Bronchial epithelial cell (primary cell): ENCODE results near the gene ILDR1. TPM values are rescaled to one million over a fixed set of nuclear protein-coding genes. Genes with fewer than 3 reads are reported as not detected.

Experiments used
- DNase-seq: peaks from one replicate; pipeline ENCODE4 v3.0.0-alpha.2; 2010; ENCODE audit warnings: low read depth
- FAIRE-seq: peaks from 2 replicates; lab custom pipeline; 2011; peaks lifted over from hg19 to GRCh38; lab: Jason Lieb, UNC
- H3K27me3 ChIP-seq: 2 replicates; pipeline ENCODE4 v1.5.1; 2011; ENCODE audit warnings: low read length; ENCODE audit not compliant: control insufficient read depth, insufficient read depth
- H3K36me3 ChIP-seq: 2 replicates; pipeline ENCODE4 v1.5.1; 2011; ENCODE audit warnings: low read length; ENCODE audit not compliant: control insufficient read depth, insufficient read depth
- H3K4me3 ChIP-seq: 2 replicates; pipeline ENCODE4 v1.5.1; 2011; ENCODE audit warnings: mild to moderate bottlenecking, low read depth, low read length, control low read depth
- CTCF ChIP-seq: IDR thresholded peaks from 2 replicates; pipeline ENCODE4 v1.5.1; 2011; ENCODE audit warnings: mild to moderate bottlenecking, moderate library complexity, low read length, control low read depth, inconsistent platforms; ENCODE audit not compliant: insufficient read depth, severe bottlenecking
- total RNA-seq: library from RNA; depleted of rRNA; stranded (reverse); fragments of >200 nt; gene quantifications from 2 replicates; pipeline ENCODE4 v1.2.1, GENCODE V29; 2014

Gene ILDR1
- total RNA-seq, 1 donor from 2014 or later, result 1.6 TPM

GRCh38 chr3:122023335-122023910, 1.4 kb upstream of the ILDR1 start:
- Histone ChIP-seq H3K4me3 (no peak overlapping the region), H3K27me3 (peaks cover 4% of the 10 kb centered on the region), H3K36me3 (no peaks in the 10 kb centered on the region)
- no peak for TF ChIP-seq CTCF
- no peak for DNase-seq
- FAIRE-seq, result no peak

- FAIRE-seq, result no peak
- Histone ChIP-seq H3K36me3 (no peaks in the 10 kb centered on the region), H3K27me3 (peaks cover 4% of the 10 kb centered on the region), H3K4me3 (no peak overlapping the region)
- no peak for DNase-seq
- TF ChIP-seq CTCF, result no peak
Observed at GRCh38 chr3:122021037-122021436, 1.0 kb downstream of the ILDR1 start.

GRCh38 chr3:122019493-122019892, 2.6 kb downstream of the ILDR1 start:
- peak; percentile 66 for FAIRE-seq
- no peak for TF ChIP-seq CTCF
- no peak for DNase-seq
- H3K27me3 ChIP-seq, result peaks cover 4% of the 10 kb centered on the region
- no peak overlapping the region for H3K4me3 ChIP-seq
- no peaks in the 10 kb centered on the region for H3K36me3 ChIP-seq

DNA sequence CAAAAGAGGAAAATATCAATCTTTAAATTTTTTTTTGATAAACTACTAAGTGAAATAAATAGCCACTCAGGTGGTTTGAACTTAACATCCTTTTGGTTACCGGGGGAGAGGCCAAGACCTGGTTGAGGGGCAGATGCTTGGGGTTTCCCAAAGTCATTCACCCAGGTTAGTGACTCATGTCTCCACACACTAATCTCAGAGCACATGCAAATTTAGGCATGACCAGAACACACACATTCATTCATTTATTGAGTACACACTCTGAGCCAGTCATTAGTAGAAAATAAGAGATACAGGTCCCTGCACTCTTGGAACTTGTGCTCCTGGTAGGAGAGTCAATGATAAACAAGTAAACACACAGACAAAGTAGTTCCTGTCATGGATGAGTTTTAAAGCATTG, 7.3 kb downstream of the ILDR1 start:
- peak; percentile 84 for DNase-seq
- no peak for FAIRE-seq
- no peak overlapping the region for H3K4me3 ChIP-seq
- TF ChIP-seq CTCF, result no peak
- peaks cover 3% of the 10 kb centered on the region for H3K27me3 ChIP-seq
- H3K36me3 ChIP-seq, result no peaks in the 10 kb centered on the region

DNA sequence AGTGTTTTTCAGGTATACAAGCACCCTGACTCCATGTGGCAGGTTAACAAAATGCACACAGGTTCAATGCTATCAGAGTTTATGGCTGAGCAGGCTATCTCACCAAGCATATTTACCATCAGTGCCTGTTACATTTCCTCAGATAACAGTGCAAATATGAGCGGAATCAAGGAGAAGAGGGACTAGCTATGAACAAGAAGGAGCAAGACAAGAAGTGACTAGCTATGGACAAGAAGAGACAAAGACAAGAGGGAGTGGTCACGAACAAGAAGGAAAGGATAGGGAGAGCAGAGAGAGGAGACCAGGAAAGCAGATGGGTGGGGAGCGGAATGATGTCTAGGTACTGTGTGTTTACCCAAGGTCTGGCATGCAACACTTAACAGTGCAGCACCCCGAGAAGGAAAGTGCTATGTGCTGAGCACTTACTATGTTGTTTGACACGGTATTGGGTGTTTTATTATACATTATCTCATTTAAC, 8.6 kb downstream of the ILDR1 start:
- Histone ChIP-seq H3K4me3 (no peak overlapping the region), H3K27me3 (no peaks in the 10 kb centered on the region), H3K36me3 (no peaks in the 10 kb centered on the region)
- FAIRE-seq (peak; percentile 77), DNase-seq (peak; percentile 95)
- no peak for TF ChIP-seq CTCF

DNA sequence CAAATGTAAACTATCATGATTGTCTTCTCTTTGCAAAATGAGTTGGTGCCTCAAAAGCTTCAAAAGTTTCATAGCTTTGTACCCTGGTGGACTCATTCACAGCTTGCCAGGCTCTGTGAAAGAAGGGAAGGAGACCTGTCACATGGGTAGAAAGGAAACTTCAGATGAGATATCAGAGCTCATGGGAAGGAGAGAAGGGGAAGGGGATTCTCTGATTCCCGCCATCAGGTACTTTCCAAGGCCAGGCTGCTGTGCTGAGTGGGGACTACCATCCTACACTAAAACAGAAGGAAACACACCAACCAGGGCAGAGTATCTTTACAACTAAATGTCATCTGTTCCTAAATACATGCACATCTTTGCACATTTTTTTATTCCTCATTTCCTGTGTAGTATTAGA, 9.2 kb downstream of the ILDR1 start:
- FAIRE-seq, result no peak
- no peak for DNase-seq
- Histone ChIP-seq H3K36me3 (no peaks in the 10 kb centered on the region), H3K4me3 (no peak overlapping the region), H3K27me3 (no peaks in the 10 kb centered on the region)
- TF ChIP-seq CTCF, result no peak
